IMR-90 (cell line): ENCODE measurements around the gene GMEB2. TPM values are rescaled to one million over a fixed set of nuclear protein-coding genes. Genes with fewer than 3 reads are reported as not detected.

ENCODE experiments used
- ATAC-seq: fragments of 200-7000 bp; cut with Tn5 transposase; 2 replicates; pipeline ENCODE4 v1.9.1; 2020; ENCODE audit warnings: low read depth, mild to moderate bottlenecking, moderate library complexity
- BruUV-seq: library from RNA; stranded (reverse); fragments of 400-500 nt; replicated peaks from 2 replicates; lab custom pipeline; 2021; lab: Mats Ljungman, UMichigan
- CTCF ChIA-PET: fragments of 300-600 bp; formaldehyde crosslinking; extraction: SDS; loops from one replicate; lab custom pipeline; 2021; ENCODE audit warnings: antibody characterized with exemption; lab: Yijun Ruan, JAX
- POLR2A ChIA-PET: fragments of 300-600 bp; sonication (Branson Sonifier 250); formaldehyde crosslinking; loops from one replicate; lab custom pipeline; 2022; ENCODE audit warnings: antibody characterized with exemption; ENCODE audit not compliant: unreplicated experiment; lab: Charles Lee
- DNase-seq: peaks from one replicate; pipeline ENCODE4 v3.0.0; 2013
- H2AFZ ChIP-seq: replicated peaks from 2 replicates; pipeline ENCODE3; 2013; ENCODE audit warnings: low read length, mild to moderate bottlenecking; ENCODE audit not compliant: poor library complexity
- H2AK5ac ChIP-seq: 2 replicates; pipeline ENCODE4 v1.6.1; 2013; ENCODE audit warnings: low read depth, low read length, inconsistent platforms
- H2AK9ac ChIP-seq: replicated peaks from 2 replicates; pipeline ENCODE3; 2013; ENCODE audit warnings: mild to moderate bottlenecking, low read depth, low read length, moderate library complexity; ENCODE audit not compliant: poor library complexity
- H2BK120ac ChIP-seq: 2 replicates; pipeline ENCODE4 v1.6.1; 2013; ENCODE audit warnings: low read depth, low read length, inconsistent platforms
- H2BK15ac ChIP-seq: 3 replicates; pipeline ENCODE4 v1.6.1; 2013; ENCODE audit warnings: low read depth, low read length, inconsistent platforms
- H2BK20ac ChIP-seq: 2 replicates; pipeline ENCODE4 v1.6.1; 2013; ENCODE audit warnings: low read depth, mild to moderate bottlenecking, inconsistent platforms, low read length, moderate library complexity
- H2BK5ac ChIP-seq: 2 replicates; pipeline ENCODE4 v1.6.1; 2013; ENCODE audit warnings: mild to moderate bottlenecking, low read depth, low read length, inconsistent platforms; ENCODE audit not compliant: poor library complexity, severe bottlenecking
- H3K14ac ChIP-seq: replicated peaks from 2 replicates; pipeline ENCODE4 v1.6.1; 2013; ENCODE audit warnings: low read depth, low read length, inconsistent platforms
- H3K18ac ChIP-seq: 2 replicates; pipeline ENCODE4 v1.6.1; 2013; ENCODE audit warnings: low read depth, low read length, control low read depth
- H3K23ac ChIP-seq: 2 replicates; pipeline ENCODE4 v1.6.1; 2013; ENCODE audit warnings: low read depth, low read length, inconsistent platforms
- H3K27ac ChIP-seq: 2 replicates; pipeline ENCODE4 v1.5.1; 2013; ENCODE audit warnings: mild to moderate bottlenecking, control low read depth, low read length; ENCODE audit not compliant: insufficient read depth
- H3K27me3 ChIP-seq: 2 replicates; pipeline ENCODE4 v1.6.1; 2013; ENCODE audit warnings: low read length; ENCODE audit not compliant: control insufficient read depth, insufficient read depth
- H3K36me3 ChIP-seq: 2 replicates; pipeline ENCODE4 v1.6.1; 2013; ENCODE audit warnings: low read length, mixed read lengths; ENCODE audit not compliant: control insufficient read depth, insufficient read depth
- H3K4ac ChIP-seq: 2 replicates; pipeline ENCODE4 v1.6.1; 2013; ENCODE audit warnings: low read depth, low read length, inconsistent platforms
- H3K4me1 ChIP-seq: 2 replicates; pipeline ENCODE4 v1.6.1; 2013; ENCODE audit warnings: low read length, mixed read lengths; ENCODE audit not compliant: control insufficient read depth, insufficient read depth
- H3K4me2 ChIP-seq: 2 replicates; pipeline ENCODE4 v1.6.1; 2013; ENCODE audit warnings: low read depth, mild to moderate bottlenecking, control low read depth, low read length, moderate library complexity
- H3K4me3 ChIP-seq: 2 replicates; pipeline ENCODE4 v1.5.1; 2013; ENCODE audit warnings: low read depth, mild to moderate bottlenecking, control low read depth, low read length, moderate library complexity; ENCODE audit not compliant: insufficient read depth
- H3K56ac ChIP-seq: 2 replicates; pipeline ENCODE4 v1.6.1; 2013; ENCODE audit warnings: low read length, inconsistent platforms; ENCODE audit not compliant: insufficient read depth; ENCODE audit errors: extremely low read depth
- H3K79me1 ChIP-seq, 2 experiments: 2 replicates each; pipeline ENCODE4 v1.6.1; 2013; ENCODE audit warnings: low read length in 2 of 2, inconsistent platforms in 1 of 2, low read depth in 1 of 2
- H3K9ac ChIP-seq: 2 replicates; pipeline ENCODE4 v1.6.1; 2013; ENCODE audit warnings: low read depth, low read length, control low read depth
- H3K9me1 ChIP-seq: 2 replicates; pipeline ENCODE4 v1.6.1; 2013; ENCODE audit warnings: low read length, inconsistent platforms; ENCODE audit not compliant: insufficient read depth
- H3K9me3 ChIP-seq: 2 replicates; pipeline ENCODE4 v1.6.1; 2013; ENCODE audit warnings: low read length; ENCODE audit not compliant: control insufficient read depth, insufficient read depth
- H4K20me1 ChIP-seq: 2 replicates; pipeline ENCODE4 v1.6.1; 2013; ENCODE audit warnings: low read length, inconsistent platforms; ENCODE audit not compliant: insufficient read depth
- H4K5ac ChIP-seq: 2 replicates; pipeline ENCODE4 v1.6.1; 2013; ENCODE audit warnings: mild to moderate bottlenecking, low read depth, low read length, control low read depth
- H4K8ac ChIP-seq, 2 experiments: 2 replicates each; pipeline ENCODE4 v1.6.1; 2013; ENCODE audit warnings: low read depth in 2 of 2, low read length in 2 of 2, control low read depth in 1 of 2, inconsistent platforms in 1 of 2
- H4K91ac ChIP-seq: 2 replicates; pipeline ENCODE4 v1.6.1; 2013; ENCODE audit warnings: low read depth, low read length, inconsistent platforms; ENCODE audit not compliant: insufficient read depth
- BHLHE40 ChIP-seq: fragments of 150-350 bp; IDR thresholded peaks from 2 replicates; pipeline ENCODE4 v1.6.1; 2016; ENCODE audit warnings: mild to moderate bottlenecking, low read depth, low read length
- CEBPB ChIP-seq: IDR thresholded peaks from 2 replicates; pipeline ENCODE4 v1.6.1; 2012; ENCODE audit warnings: low read depth, low read length, improper control_type of control experiment
- CHD1 ChIP-seq: IDR thresholded peaks from 2 replicates; pipeline ENCODE4 v1.6.1; 2012; ENCODE audit warnings: low read depth, low read length, improper control_type of control experiment
- FOS ChIP-seq: fragments of 150-350 bp; IDR thresholded peaks from 2 replicates; pipeline ENCODE4 v1.6.1; 2016; ENCODE audit warnings: low read depth, low read length
- MAFK ChIP-seq: IDR thresholded peaks from 2 replicates; pipeline ENCODE4 v1.6.1; 2012; ENCODE audit warnings: low read depth, low read length, improper control_type of control experiment
- MAZ ChIP-seq: IDR thresholded peaks from 2 replicates; pipeline ENCODE4 v1.6.1; 2012; ENCODE audit warnings: low read depth, mild to moderate bottlenecking, low read length, improper control_type of control experiment, moderate library complexity, borderline replicate concordance
- NFE2L2 ChIP-seq: fragments of 150-350 bp; IDR thresholded peaks from 2 replicates; pipeline ENCODE4 v1.6.1; 2016; ENCODE audit warnings: low read depth, mild to moderate bottlenecking, low read length
- POLR2A ChIP-seq: IDR thresholded peaks from 2 replicates; pipeline ENCODE4 v1.6.1; 2012; ENCODE audit warnings: mild to moderate bottlenecking, low read depth, low read length
- RAD21 ChIP-seq: IDR thresholded peaks from 2 replicates; pipeline ENCODE4 v1.6.1; 2012; ENCODE audit warnings: low read length, improper control_type of control experiment
- RCOR1 ChIP-seq: IDR thresholded peaks from 2 replicates; pipeline ENCODE4 v1.6.1; 2012; ENCODE audit warnings: mild to moderate bottlenecking, low read length, improper control_type of control experiment; ENCODE audit not compliant: insufficient replicate concordance
- RFX5 ChIP-seq: IDR thresholded peaks from 2 replicates; pipeline ENCODE4 v1.8.0; 2012; ENCODE audit warnings: low read depth, mild to moderate bottlenecking, low read length, moderate library complexity
- SMC3 ChIP-seq: fragments of 150-350 bp; IDR thresholded peaks from 2 replicates; pipeline ENCODE4 v1.6.1; 2016; ENCODE audit warnings: low read depth, mild to moderate bottlenecking, antibody characterized with exemption, low read length, moderate library complexity
- WGBS, 2 experiments: methylation state at CpG; one replicate each; pipeline versions ENCODE4 v1.1.5 to v1.1.7; 2013; ENCODE audit warnings: missing lambda C conversion rate in 2 of 2; ENCODE audit not compliant: insufficient read length in 1 of 2; ENCODE audit errors: extremely low coverage in 2 of 2; 5-methylcytosine and 5-hydroxymethylcytosine counted together
- dilution Hi-C: fragments of 300-500 bp; cut with HindIII; formaldehyde crosslinking; loops from one replicate; pipeline ENCODE4 v1.14.3; 2018; ENCODE audit warnings: low sequenced_read_pairs; ENCODE audit not compliant: unreplicated experiment
- in situ Hi-C: fragments of 300-500 bp; cut with MboI; formaldehyde crosslinking; loops from 3 replicates; pipeline ENCODE4 v1.14.3; 2019; ENCODE audit warnings: low sequenced_read_pairs, inconsistent platforms, mixed read lengths
- intact Hi-C: fragments of 100-400 bp; cut with micrococcal nuclease; formaldehyde crosslinking; loops from 2 replicates; pipeline ENCODE4 v1.10.0; 2022
- polyA plus RNA-seq, 3 experiments: library from polyadenylated mRNA; depleted of rRNA; stranded (reverse); fragments of >200 nt; gene quantifications; 2 replicates each; pipeline ENCODE4 v1.2.3, GENCODE V29; 2012; ENCODE audit warnings: low replicate concordance in 1 of 3
- total RNA-seq: library from RNA; depleted of rRNA; stranded (reverse); fragments of >200 nt; gene quantifications from 2 replicates; pipeline ENCODE4 v1.2.3, GENCODE V29; 2012
- TF ChIP-seq, protein P1 (sequence below): fragments of 150-350 bp; IDR thresholded peaks from 2 replicates; pipeline ENCODE4 v1.6.1; 2016; ENCODE audit warnings: low read depth, mild to moderate bottlenecking, low read length, moderate library complexity, borderline replicate concordance
- TF ChIP-seq, protein P2 (sequence below): conservative IDR thresholded peaks from 2 replicates; pipeline ENCODE4 v1.5.1; 2012; ENCODE audit warnings: mild to moderate bottlenecking, low read depth, low read length, improper control_type of control experiment
- TF ChIP-seq, protein P3 (sequence below): fragments of 150-350 bp; IDR thresholded peaks from 2 replicates; pipeline ENCODE4 v1.6.1; 2017; ENCODE audit warnings: mild to moderate bottlenecking, antibody characterized with exemption, low read length, low read depth

Gene GMEB2
- total and polyA plus RNA-seq, 2 of the 4 experiments (the other 2 are of a cell fraction): 5.0 to 10.0 TPM

DNA sequence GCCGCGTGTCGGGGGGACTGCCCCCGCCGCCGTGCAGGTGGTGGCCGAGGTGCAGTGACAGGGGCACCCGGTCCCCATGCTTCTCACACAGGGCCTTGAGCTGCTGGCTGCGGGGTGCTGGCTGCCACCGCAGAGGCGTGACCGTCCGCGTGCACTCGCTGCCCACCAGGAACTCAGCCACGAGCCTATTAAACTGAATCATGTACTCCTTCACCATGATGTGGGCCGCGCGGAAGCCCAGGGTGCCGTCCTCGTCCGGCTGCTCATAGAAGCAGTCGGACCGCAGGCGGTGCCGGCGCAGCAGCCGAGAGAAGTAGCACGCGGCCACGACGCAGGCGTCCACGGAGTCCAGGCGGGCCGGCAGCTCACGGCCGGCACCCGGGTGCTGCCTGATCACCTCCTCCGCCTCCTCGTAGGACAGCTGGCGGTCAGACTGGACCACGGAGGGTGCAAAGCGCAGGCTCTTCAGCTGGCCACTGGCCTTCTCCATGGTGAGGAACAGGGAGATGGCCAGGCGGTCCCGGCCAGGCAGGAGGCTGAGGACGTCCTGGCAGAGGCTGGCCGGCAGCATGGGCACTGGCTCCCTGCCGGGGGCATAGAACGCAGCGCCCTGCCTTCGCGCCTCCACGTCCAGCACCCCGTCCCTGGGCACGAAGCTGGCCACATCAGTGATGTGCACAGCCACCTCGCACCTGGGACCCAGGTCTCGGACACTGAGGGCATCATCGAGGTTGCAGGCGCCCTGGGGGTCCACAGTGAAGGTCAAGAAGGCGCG lies 62.7 kb downstream of the GMEB2 start:
- Histone ChIP-seq H3K4ac (no peak overlapping the region), H2BK20ac (no peak overlapping the region), H3K9ac (no peak overlapping the region), H3K9me3 (no peaks in the 10 kb centered on the region), H2AK9ac (no peak overlapping the region), H3K4me1 (no peaks in the 10 kb centered on the region), H2AFZ (no peak overlapping the region), H3K79me1 (no peaks in the 10 kb centered on the region), H2AK5ac (no peak overlapping the region), H2BK15ac (no peak overlapping the region), H3K14ac (no peak overlapping the region), H3K18ac (no peak overlapping the region), H4K5ac (no peak overlapping the region), H2BK120ac (no peak overlapping the region), H3K4me2 (no peak overlapping the region), H3K9me1 (no peaks in the 10 kb centered on the region), H4K91ac (no peak overlapping the region), H2BK5ac (no peak overlapping the region), H3K36me3 (peaks cover 65% of the 10 kb centered on the region), H3K56ac (no peak overlapping the region), H4K20me1 (no peaks in the 10 kb centered on the region), H3K23ac (no peak overlapping the region), H3K27me3 (no peaks in the 10 kb centered on the region), H3K4me3 (no peak overlapping the region), H3K27ac (no peak overlapping the region), H4K8ac (no peak overlapping the region)
- TF ChIP-seq, protein P1, sequence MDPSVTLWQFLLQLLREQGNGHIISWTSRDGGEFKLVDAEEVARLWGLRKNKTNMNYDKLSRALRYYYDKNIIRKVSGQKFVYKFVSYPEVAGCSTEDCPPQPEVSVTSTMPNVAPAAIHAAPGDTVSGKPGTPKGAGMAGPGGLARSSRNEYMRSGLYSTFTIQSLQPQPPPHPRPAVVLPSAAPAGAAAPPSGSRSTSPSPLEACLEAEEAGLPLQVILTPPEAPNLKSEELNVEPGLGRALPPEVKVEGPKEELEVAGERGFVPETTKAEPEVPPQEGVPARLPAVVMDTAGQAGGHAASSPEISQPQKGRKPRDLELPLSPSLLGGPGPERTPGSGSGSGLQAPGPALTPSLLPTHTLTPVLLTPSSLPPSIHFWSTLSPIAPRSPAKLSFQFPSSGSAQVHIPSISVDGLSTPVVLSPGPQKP: no peak
- TF ChIP-seq CHD1: no peak
- TF ChIP-seq, protein P2, sequence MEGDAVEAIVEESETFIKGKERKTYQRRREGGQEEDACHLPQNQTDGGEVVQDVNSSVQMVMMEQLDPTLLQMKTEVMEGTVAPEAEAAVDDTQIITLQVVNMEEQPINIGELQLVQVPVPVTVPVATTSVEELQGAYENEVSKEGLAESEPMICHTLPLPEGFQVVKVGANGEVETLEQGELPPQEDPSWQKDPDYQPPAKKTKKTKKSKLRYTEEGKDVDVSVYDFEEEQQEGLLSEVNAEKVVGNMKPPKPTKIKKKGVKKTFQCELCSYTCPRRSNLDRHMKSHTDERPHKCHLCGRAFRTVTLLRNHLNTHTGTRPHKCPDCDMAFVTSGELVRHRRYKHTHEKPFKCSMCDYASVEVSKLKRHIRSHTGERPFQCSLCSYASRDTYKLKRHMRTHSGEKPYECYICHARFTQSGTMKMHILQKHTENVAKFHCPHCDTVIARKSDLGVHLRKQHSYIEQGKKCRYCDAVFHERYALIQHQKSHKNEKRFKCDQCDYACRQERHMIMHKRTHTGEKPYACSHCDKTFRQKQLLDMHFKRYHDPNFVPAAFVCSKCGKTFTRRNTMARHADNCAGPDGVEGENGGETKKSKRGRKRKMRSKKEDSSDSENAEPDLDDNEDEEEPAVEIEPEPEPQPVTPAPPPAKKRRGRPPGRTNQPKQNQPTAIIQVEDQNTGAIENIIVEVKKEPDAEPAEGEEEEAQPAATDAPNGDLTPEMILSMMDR: no peak
- TF ChIP-seq RAD21: no peak
- no peak for TF ChIP-seq NFE2L2
- no peak for TF ChIP-seq MAFK
- no peak for TF ChIP-seq RCOR1
- no peak for TF ChIP-seq POLR2A
- TF ChIP-seq SMC3: no peak
- no peak for TF ChIP-seq RFX5
- no peak for TF ChIP-seq FOS
- TF ChIP-seq CEBPB: no peak
- TF ChIP-seq, protein P3, sequence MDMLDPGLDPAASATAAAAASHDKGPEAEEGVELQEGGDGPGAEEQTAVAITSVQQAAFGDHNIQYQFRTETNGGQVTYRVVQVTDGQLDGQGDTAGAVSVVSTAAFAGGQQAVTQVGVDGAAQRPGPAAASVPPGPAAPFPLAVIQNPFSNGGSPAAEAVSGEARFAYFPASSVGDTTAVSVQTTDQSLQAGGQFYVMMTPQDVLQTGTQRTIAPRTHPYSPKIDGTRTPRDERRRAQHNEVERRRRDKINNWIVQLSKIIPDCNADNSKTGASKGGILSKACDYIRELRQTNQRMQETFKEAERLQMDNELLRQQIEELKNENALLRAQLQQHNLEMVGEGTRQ: no peak
- no peak for TF ChIP-seq MAZ
- TF ChIP-seq BHLHE40: no peak
- ATAC-seq (no peak), DNase-seq (no peak)
- WGBS, 2 experiments: 95% methylated on average over 48 of the region's 62 CpGs; no CpG with 5 or more reads in 1 of the 2 experiments
- ChIA-PET CTCF (no interaction called here), POLR2A (interaction anchor here (0.6 kb wide), 1 partner anchor 133 kb away, joined by 4 read pairs; no protein-coding TSS in a partner anchor)
- BruUV-seq: no TSS peak
- dilution Hi-C loops (no loop called here), in situ Hi-C loops (no loop called here), intact Hi-C loops (no loop called here)
